SK-N-SH treated with all-trans-retinoic acid at 6 μM for 48 hours (cell line): ENCODE results near the gene PLD2.

ENCODE experiments used
- ATAC-seq: fragments of 200-7000 bp; cut with Tn5 transposase; 3 replicates; pipeline ENCODE4 v1.9.1; 2020; ENCODE audit warnings: mild to moderate bottlenecking, moderate library complexity
- BACH2 ChIP-seq: fragments of 250-450 bp; sonication (Bioruptor Pico); IDR thresholded peaks from 2 replicates; pipeline ENCODE4 v1.9.0; 2021; ENCODE audit warnings: mild to moderate bottlenecking, borderline replicate concordance
- CSDC2 ChIP-seq: fragments of 250-450 bp; sonication (Bioruptor Pico); IDR thresholded peaks from 2 replicates; pipeline ENCODE4 v1.5.0; 2020; ENCODE audit warnings: mild to moderate bottlenecking, moderate library complexity
- CSRNP3 ChIP-seq: fragments of 250-450 bp; sonication (Bioruptor Pico); IDR thresholded peaks from 2 replicates; pipeline ENCODE4 v1.5.1; 2021; ENCODE audit warnings: mild to moderate bottlenecking, moderate library complexity
- ESRRG ChIP-seq: fragments of 250-450 bp; sonication (Bioruptor Pico); IDR thresholded peaks from 2 replicates; pipeline ENCODE4 v1.6.1; 2021; ENCODE audit warnings: mild to moderate bottlenecking
- GLIS3 ChIP-seq: fragments of 250-450 bp; sonication (Bioruptor Pico); IDR thresholded peaks from 2 replicates; pipeline ENCODE4 v1.5.0; 2020; ENCODE audit warnings: mild to moderate bottlenecking, moderate library complexity
- ISL1 ChIP-seq: fragments of 250-450 bp; sonication (Bioruptor Pico); IDR thresholded peaks from 2 replicates; pipeline ENCODE4 v2.1.2; 2022; ENCODE audit warnings: mild to moderate bottlenecking, moderate library complexity
- OSR1 ChIP-seq: fragments of 250-450 bp; sonication (Bioruptor Pico); IDR thresholded peaks from 2 replicates; pipeline ENCODE4 v1.8.0; 2022; ENCODE audit warnings: moderate library complexity, mild to moderate bottlenecking, inconsistent platforms
- PATZ1 ChIP-seq: fragments of 250-450 bp; sonication (Bioruptor Pico); IDR thresholded peaks from 2 replicates; pipeline ENCODE4 v1.8.0; 2020; ENCODE audit warnings: mild to moderate bottlenecking, moderate library complexity, borderline replicate concordance
- PPARA ChIP-seq: fragments of 250-450 bp; sonication (Bioruptor Pico); IDR thresholded peaks from 2 replicates; pipeline ENCODE4 v1.5.0; 2020; ENCODE audit warnings: mild to moderate bottlenecking, borderline replicate concordance
- RARB ChIP-seq: fragments of 250-450 bp; sonication (Bioruptor Pico); IDR thresholded peaks from 2 replicates; pipeline ENCODE4 v1.8.0; 2021; ENCODE audit warnings: mild to moderate bottlenecking, moderate library complexity
- SNAI2 ChIP-seq: fragments of 250-450 bp; sonication (Bioruptor Pico); IDR thresholded peaks from 2 replicates; pipeline ENCODE4 v1.5.0; 2020; ENCODE audit warnings: mild to moderate bottlenecking, moderate library complexity
- TCF4 ChIP-seq: fragments of 250-450 bp; sonication (Bioruptor Pico); IDR thresholded peaks from 2 replicates; pipeline ENCODE4 v1.8.0; 2021; ENCODE audit warnings: mild to moderate bottlenecking, moderate library complexity, borderline replicate concordance
- TOX ChIP-seq: fragments of 250-450 bp; sonication (Bioruptor Pico); IDR thresholded peaks from 2 replicates; pipeline ENCODE4 v1.8.0; 2021; ENCODE audit warnings: mild to moderate bottlenecking, moderate library complexity, borderline replicate concordance
- TSHZ2 ChIP-seq: fragments of 250-450 bp; sonication (Bioruptor Pico); IDR thresholded peaks from 2 replicates; pipeline ENCODE4 v1.5.0; 2020; ENCODE audit warnings: mild to moderate bottlenecking, moderate library complexity
- ZC3H10 ChIP-seq: fragments of 250-450 bp; sonication (Bioruptor Pico); IDR thresholded peaks from 2 replicates; pipeline ENCODE4 v1.5.1; 2021; ENCODE audit warnings: mild to moderate bottlenecking, moderate library complexity
- ZFP3 ChIP-seq: fragments of 250-450 bp; sonication (Bioruptor Pico); IDR thresholded peaks from 2 replicates; pipeline ENCODE4 v1.5.0; 2020; ENCODE audit warnings: mild to moderate bottlenecking, moderate library complexity
- ZFP30 ChIP-seq: fragments of 450-650 bp; formaldehyde crosslinking; IDR thresholded peaks from 2 replicates; pipeline ENCODE4 v1.5.0; 2022; ENCODE audit warnings: mild to moderate bottlenecking, moderate library complexity
- ZNF565 ChIP-seq: fragments of 450-650 bp; formaldehyde crosslinking; conservative IDR thresholded peaks from 2 replicates; pipeline ENCODE4 v1.5.0; 2020; ENCODE audit warnings: low read depth, mild to moderate bottlenecking, moderate library complexity
- ZNF70 ChIP-seq: fragments of 450-650 bp; formaldehyde crosslinking; IDR thresholded peaks from 2 replicates; pipeline ENCODE4 v1.5.0; 2020; ENCODE audit warnings: mild to moderate bottlenecking, moderate library complexity

The PLD2 gene

GRCh38 chr17:4845118-4845517 lies 38.2 kb downstream of the PLD2 start:
- ATAC-seq = no peak

GRCh38 chr17:4846635-4847390 lies 39.9 kb downstream of the PLD2 start:
- no peak for TF ChIP-seq SNAI2 (CRISPR knock-in tag)
- TF ChIP-seq CSDC2 = no peak
- TF ChIP-seq ESRRG (CRISPR knock-in tag) = no peak
- no peak for TF ChIP-seq TOX (CRISPR knock-in tag)
- no peak for TF ChIP-seq OSR1
- ATAC-seq = no peak

More at GRCh38 chr17:4845118-4845517, 38.2 kb downstream of the PLD2 start:
- no peak for TF ChIP-seq GLIS3 (CRISPR knock-in tag)
- TF ChIP-seq ZNF70 (CRISPR knock-in tag) = no peak
- TF ChIP-seq OSR1 = no peak
- no peak for TF ChIP-seq SNAI2 (CRISPR knock-in tag)
- no peak for TF ChIP-seq TSHZ2
- no peak for TF ChIP-seq ESRRG (CRISPR knock-in tag)

GRCh38 chr17:4849011-4849536 lies 42.1 kb downstream of the PLD2 start:
- ATAC-seq = no peak

More at GRCh38 chr17:4849011-4849536, 42.1 kb downstream of the PLD2 start:
- TF ChIP-seq CSRNP3 (CRISPR knock-in tag) (no peak), ESRRG (CRISPR knock-in tag) (no peak), TSHZ2 (no peak), TCF4 (CRISPR knock-in tag) (no peak), OSR1 (no peak), PATZ1 (no peak), ISL1 (CRISPR knock-in tag) (no peak), RARB (CRISPR knock-in tag) (no peak), ZNF565 (CRISPR knock-in tag) (no peak), PPARA (CRISPR knock-in tag) (no peak), ZFP30 (CRISPR knock-in tag) (no peak), BACH2 (CRISPR knock-in tag) (no peak), ZFP3 (CRISPR knock-in tag) (no peak), GLIS3 (CRISPR knock-in tag) (no peak), ZNF70 (CRISPR knock-in tag) (no peak), ZC3H10 (CRISPR knock-in tag) (no peak)
